NB4 (cell line): ENCODE measurements around the gene BAHCC1.

Experiments used
- DNase-seq: peaks from one replicate; pipeline ENCODE4 v3.0.0; 2010; ENCODE audit warnings: low read depth
- H3K4me3 ChIP-seq: one replicate; pipeline ENCODE4 v1.5.1; 2011; ENCODE audit warnings: mild to moderate bottlenecking, low read depth, low read length, moderate library complexity
- CTCF ChIP-seq: IDR thresholded peaks from one replicate; pipeline ENCODE4 v1.5.1; 2012; ENCODE audit warnings: low read depth, low read length
- MYC ChIP-seq: IDR thresholded peaks from 2 replicates; pipeline ENCODE4 v1.6.1; 2011; ENCODE audit warnings: low read depth, low read length
- POLR2A ChIP-seq: IDR thresholded peaks from 2 replicates; pipeline ENCODE4 v1.6.1; 2011; ENCODE audit warnings: mild to moderate bottlenecking; ENCODE audit not compliant: insufficient read length; ENCODE audit errors: extremely low read depth
- TF ChIP-seq, protein P1 (sequence below): IDR thresholded peaks from 2 replicates; pipeline ENCODE4 v1.6.1; 2011; ENCODE audit warnings: low read depth, low read length

Gene BAHCC1

GRCh38 chr17:81487089-81487486, 91.8 kb downstream of the BAHCC1 start:
- DNase-seq: no peak
- H3K4me3 ChIP-seq: no peak overlapping the region
- no peak for TF ChIP-seq CTCF
- no peak for TF ChIP-seq POLR2A
- no peak for TF ChIP-seq MYC
- TF ChIP-seq, protein P1, sequence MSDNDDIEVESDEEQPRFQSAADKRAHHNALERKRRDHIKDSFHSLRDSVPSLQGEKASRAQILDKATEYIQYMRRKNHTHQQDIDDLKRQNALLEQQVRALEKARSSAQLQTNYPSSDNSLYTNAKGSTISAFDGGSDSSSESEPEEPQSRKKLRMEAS: no peak

DNA sequence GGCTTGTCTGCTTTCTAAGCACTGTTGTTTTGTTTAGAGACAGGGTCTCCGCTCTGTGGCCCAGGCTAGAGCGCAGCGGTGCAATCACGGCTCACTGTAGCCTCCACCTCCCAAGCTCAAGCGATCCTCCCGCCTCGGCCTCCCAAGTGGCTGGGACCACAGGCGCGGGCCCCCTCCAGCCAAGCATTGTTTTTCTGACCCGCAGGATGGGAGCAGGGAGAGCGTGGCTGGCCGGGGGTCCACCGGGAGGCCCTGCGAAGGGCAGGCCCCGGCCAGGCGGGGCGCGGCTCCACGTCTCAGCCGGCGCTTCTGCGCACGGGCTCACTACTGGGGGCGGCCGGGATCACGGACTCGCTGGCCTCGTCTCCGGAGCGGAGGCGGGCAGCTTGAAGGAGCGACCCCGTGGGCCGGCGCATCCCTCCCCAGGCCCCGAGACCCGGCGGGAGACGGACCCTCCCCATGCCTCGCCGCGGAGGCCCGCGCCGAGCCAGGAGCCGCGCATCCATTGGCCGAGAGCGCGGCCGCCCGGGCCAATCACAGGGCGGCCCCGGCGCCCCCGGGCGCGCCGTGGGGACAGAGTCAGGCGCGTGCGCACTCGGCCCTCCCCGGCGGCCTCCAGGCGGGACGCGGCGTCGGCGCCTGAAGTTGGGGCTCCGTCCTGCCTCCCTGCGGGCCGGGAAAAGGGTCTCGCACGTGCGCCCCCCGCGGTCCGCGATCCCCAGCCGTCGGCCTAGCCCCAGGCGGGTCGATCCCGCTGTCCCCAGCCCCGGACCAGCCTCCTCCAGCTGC, 92.4 kb downstream of the BAHCC1 start:
- TF ChIP-seq MYC: no peak; the same call in 1 of the 2 replicates
- TF ChIP-seq CTCF: no peak
- TF ChIP-seq, protein P1: peak; percentile 26; the same call in 1 of the 2 replicates
- peak; percentile 47 for TF ChIP-seq POLR2A
- H3K4me3 ChIP-seq: no peak overlapping the region
- peak; percentile 74 for DNase-seq

DNA sequence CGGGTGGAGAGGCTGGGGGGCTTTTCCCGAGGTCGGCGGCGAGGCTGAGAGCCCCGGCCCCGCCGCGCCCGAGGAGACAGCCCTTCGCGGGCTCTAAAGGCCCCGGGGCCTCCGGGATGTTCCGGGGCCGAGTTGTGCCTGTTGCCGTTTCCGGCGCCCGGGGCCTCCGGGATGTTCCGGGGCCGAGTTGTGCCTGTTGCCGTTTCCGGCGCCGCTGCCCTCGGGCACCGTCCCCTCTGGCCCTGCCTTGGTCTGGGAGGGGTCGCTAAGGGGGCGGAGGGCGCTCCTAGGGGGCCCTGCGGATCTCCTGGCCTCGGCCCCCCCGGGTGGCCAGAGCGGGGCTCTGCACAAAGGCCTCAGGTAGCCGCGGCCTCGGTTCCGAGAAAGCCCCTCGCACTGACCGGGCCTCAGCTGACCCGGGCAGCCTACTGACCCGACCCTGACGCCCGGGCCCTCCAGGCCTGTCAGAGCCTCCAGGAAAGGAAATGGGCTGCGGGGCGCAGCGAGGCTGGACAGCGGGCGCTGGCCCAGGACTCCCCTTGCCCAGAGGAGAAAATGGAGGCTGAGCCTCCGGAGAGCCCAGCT, 93.1 kb downstream of the BAHCC1 start:
- H3K4me3 ChIP-seq: no peak overlapping the region
- no peak for DNase-seq
- TF ChIP-seq MYC: no peak
- no peak for TF ChIP-seq POLR2A
- TF ChIP-seq, protein P1: no peak
- no peak for TF ChIP-seq CTCF

- no peak for TF ChIP-seq MYC
- TF ChIP-seq, protein P1: no peak
- no peak for TF ChIP-seq CTCF
- no peak for TF ChIP-seq POLR2A
- no peak overlapping the region for H3K4me3 ChIP-seq
- no peak for DNase-seq
Measured at GRCh38 chr17:81489012-81489997, 94.0 kb downstream of the BAHCC1 start.
